ENCODE data around the gene NGEF.

GRCh38 chr2:232829988-232830387 is 183.1 kb downstream of the NGEF start:
- no peak for TF ChIP-seq CTCF (conservative IDR thresholded peaks at IDR 0.05 in 1 of 2, IDR thresholded peaks at IDR 0.05 in 1 of 2; ENCODE audit: extremely low read depth in 1 of 2, insufficient read depth in 1 of 2, low read depth in 1 of 2, low read length in 2 of 2)
- TF ChIP-seq EZH2 (IDR thresholded peaks at IDR 0.05; ENCODE audit: borderline replicate concordance, low read length), result no peak
